GM19240 (cell line): ENCODE measurements around the gene PIGS.
"Not testable (repeated sequence)": the region's sequence is repeated elsewhere in the genome, so short reads cannot be mapped to it uniquely, and the experiment has no call there.

Experiments
- DNase-seq: peaks from one replicate; pipeline ENCODE4 v3.0.0; 2011; ENCODE audit warnings: low spot score; ENCODE audit not compliant: insufficient read length

PIGS gene

GRCh38 chr17:28579526-28579925 lies 8.2 kb upstream of the PIGS start:
- no peak for DNase-seq

DNA sequence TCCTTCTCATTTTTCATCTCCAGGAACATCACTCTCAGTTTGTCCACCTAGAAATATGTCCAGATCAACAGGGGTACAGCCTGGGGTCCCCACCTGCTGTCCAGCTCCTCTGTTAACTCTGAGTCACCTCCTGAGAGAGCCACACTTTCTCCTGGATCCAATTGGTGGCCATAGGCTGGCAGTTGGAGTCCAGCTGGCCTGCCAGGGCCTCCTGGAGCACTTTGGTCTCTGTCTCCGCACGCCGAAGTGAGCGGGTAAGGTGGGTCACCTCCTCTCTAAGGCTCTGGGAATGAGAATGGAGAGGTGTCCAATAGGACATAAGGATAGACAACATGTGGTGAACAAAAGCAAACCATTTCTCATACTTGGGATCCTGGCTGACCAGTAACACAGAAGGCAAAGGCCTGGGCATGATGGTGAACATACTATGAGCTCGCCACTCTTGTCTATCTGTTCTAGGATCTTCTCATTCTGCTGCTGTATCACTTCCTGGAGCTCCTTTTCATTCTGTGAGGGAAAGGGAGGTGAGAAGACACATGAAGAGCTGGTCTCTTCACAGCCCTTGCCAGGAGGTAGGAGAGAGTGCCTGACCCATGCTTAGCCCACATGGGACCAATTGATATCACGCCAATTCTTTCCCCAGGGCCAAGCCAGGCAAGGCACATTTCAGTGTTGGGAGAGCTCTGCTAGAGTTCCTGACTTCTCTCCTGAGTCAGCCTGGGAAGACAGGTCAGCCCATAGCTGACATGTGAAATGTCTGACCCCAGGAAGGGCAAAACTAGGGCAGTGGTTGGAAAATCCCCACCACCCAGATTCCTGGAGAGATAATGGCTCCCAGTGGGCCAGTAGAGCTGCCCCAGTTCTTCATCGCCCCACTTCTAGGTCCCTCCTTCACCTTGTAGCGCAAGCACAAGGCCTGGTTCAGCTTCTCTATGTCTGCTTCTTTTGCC lies 7.2 kb upstream of the PIGS start:
- DNase-seq, result no peak

DNA sequence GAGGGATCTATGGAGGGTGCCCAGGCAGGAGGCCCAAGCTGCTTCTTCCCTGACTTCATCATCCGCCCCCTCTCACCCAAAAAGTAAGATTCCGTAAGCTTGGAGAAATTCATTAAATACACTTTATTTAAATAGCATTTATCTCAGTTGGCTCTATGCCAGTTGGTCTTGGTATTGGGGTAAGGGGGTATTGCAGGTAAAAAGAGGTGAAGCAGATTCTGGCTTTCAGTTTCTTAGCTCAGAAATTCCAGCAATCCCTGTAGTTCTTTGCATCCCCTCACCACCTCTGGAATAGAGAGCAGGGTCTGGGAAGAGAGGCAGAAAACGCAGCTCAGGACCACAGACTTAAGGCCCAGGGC lies 6.1 kb upstream of the PIGS start:
- no peak for DNase-seq

GRCh38 chr17:28576758-28577465 lies 5.6 kb upstream of the PIGS start, which contains the start of gene ALDOC:
Gene ALDOC, minus strand, starts transcription at chr17:28576895. Its CDS starts 1,363 bp downstream, at chr17:28575532.
- DNase-seq, result peak; percentile 91

DNA sequence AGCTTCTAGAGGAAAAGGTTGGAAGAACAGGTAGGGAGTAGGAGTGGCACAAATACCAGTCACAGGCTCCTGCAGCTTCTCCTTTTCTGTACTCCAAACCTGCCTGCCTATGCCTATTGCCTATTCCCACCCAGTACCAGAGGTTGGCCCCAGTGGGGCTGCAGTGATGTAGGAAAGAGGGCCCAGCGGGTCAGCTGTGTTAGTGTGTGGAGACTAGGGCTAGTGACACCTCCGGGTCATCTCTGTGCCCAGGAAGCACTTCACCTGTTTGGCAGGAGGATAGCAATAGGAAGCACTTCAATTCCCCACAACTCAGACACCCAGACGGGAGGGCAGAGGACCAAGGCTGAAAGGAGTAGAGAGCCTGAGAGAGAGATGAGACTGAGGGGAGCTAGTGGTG lies 4.7 kb upstream of the PIGS start:
- not testable (repeated sequence) for DNase-seq

- no peak for DNase-seq
Measured at GRCh38 chr17:28575126-28575795, 3.9 kb upstream of the PIGS start.

DNA sequence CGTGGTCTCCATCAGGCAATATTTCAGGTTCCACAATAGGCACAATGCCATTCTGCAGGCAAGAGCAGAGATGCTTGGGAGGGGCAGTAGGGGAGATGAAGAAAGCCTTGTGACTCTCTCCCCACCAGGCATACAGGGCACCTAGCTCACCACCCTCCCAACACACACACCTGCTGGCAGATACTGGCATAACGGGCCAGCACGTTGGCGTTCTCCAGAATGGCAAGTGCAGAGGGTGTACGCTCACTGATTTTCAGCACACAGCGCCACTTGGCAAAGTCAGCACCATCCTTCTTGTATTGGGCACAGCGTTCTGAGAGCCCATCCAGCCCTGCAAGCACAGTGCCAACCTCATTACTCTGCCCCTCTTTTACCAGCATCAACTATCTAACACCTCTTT lies 3.2 kb upstream of the PIGS start:
- no peak for DNase-seq

- no peak for DNase-seq
Measured at GRCh38 chr17:28573966-28574480, 2.7 kb upstream of the PIGS start.

- DNase-seq, result no peak
Measured at GRCh38 chr17:28573521-28573920, 2.2 kb upstream of the PIGS start.

GRCh38 chr17:28573040-28573380 lies 1.7 kb upstream of the PIGS start:
- no peak for DNase-seq

DNA sequence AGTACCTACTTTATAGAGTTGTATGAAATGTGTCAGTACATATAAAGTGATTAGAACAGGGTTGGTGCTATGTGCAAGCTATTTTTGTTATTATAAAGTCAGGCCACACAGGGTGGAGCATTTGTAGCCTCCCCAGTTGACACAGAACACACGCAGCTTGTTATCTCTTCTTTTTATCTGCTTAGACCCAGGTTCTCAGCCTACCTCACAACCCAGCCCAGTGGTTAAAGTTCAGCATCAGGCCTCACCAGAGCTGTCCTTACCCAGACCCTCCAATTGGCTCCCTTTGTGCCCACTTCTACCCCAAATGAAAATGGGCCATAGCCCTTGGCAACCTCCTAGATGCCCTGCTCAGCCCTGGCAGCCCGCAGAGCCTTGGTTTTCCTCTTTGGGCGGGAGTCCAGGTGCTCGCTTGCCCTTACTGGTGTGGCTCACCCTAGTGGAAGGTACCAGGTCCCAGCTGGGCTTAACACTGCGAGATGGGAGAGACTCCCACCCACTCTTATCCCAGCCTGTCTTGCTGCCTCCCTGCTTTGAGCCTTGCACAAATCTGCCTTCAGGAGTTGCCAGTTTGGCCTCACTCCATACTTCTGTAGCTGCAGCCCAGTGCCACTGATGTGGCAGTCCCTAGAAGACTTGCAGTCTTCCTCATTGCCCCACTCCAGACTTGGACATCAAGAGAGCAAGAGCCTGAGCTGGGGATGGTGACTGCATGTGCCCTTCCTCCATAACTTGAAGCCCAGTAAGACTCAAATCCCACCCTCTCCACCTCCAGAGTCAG lies 1.1 kb upstream of the PIGS start:
- no peak for DNase-seq

GRCh38 chr17:28570716-28571360 lies 486 bp downstream of the PIGS start:
- no peak for DNase-seq

DNA sequence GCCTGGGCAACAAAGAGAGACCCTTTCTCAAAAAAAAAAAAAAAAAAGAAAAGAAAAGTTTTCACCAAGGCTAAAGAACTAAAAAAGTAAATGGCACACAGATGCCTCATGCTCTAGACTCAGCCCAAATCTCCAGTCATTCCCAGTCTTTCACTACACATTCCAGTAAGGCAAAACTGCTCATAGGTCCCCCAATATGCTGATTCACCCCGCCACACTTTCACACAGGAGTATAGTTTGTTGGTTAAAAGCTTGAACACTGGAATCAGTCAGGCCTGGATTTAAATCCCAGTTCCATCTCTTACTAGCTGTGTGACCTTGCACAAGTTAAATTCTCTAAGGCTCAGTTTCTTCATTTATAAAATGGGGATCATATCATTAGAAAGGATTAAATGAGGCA lies 1.9 kb downstream of the PIGS start:
- DNase-seq, result no peak

DNA sequence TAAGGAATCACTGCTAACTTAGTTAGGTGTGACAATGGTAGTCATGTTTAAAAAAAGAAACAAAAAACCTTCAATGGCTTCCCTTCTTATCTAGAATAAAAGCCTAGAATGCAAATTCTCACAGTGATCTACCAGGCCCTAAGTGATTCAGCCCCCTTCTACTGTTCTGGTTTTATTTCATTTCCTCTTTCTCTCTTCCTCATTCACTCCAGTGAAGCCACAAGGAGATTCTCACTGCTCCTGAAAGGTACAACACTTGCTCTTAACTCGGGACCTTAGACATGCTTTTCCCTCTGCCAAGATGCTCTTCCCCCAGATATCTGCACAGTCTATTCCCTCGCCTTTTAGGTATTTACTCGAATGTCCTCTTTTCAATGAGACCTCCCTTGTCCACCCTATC lies 3.7 kb downstream of the PIGS start:
- no peak for DNase-seq

DNA sequence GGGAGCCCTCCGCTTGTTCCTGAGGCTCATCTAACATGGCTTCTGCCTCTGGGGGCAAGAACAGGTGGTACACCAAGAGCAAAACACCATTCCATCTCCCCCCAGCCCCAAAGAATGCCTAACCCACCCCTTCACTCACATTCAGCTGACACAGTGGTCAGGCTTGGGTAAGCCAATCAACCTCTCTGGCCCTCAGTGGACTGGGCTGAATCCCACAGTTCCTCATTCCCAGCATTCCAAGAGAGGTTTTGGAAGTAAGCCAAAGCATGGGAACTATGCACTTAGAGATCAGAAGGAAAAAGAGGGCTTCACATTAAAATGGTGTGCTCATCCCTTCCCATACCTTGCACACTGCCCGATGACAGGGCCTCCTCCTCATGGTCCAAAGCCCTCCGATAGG lies 7.8 kb downstream of the PIGS start:
- no peak for DNase-seq

DNA sequence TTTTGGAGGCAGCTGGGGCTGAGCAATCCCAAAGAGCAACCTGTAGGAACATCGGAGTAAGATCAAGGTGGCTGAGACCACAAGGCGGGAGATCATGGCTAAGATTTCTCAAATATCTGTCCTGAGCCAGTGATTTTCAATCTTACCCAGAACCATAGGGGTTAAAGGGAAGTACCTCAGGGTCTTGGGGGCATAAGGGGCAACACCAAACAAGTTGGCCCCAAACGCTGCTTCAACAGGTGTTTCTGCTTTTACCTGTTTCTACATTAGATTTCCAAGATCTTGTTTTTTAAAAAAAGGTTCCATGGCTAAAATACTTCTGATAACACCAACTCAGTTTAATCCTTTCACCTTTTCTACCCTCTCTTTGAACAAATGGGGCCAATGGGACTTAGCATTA lies 16.3 kb downstream of the PIGS start:
- DNase-seq, result no peak

DNA sequence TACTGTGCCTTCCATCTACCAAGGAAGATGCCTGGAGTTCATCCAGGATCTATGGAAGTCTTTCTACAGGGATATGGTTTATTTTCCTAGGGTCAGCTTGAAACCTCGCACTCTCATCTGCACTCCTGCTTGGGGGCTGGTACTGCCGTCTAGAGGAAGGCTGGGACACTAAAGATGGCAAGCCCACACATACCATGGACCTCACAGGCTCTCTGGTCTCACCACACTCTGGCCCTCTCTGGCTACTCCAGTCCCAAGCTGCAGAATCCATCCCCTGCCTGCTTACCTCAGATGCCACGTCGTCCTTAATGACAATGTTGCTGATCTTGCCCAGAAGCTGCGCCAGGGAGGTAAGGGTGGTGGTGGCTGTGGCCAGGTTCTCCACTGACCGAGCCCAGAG lies 16.8 kb downstream of the PIGS start:
- DNase-seq, result no peak

DNA sequence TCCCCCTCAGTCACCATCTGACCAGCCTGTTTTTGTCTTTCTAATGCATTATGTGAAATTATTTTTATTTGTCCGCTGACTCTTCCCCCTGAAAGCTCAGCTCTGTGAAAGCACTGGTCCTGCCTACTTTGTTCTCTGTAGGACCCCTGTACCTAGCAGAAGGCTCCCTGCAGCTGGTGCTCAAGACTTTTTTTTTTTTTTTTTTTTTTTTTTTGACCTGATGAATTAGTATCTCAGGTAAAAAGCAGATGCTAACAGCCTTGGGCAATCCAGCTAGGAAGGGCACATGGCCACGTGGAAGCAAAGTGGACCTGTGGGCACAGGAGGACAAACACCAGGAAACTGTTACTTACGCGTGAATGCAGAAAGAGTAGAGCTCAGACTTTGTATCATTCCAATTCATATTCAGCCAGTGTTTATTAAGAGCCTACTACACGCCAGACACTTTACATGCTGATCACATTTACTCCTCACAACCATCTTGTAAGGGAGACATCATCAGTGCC lies 18.3 kb downstream of the PIGS start:
- no peak for DNase-seq

GRCh38 chr17:28552176-28552999 lies 18.9 kb downstream of the PIGS start, which contains the start of gene UNC119:
Gene UNC119, minus strand, starts transcription at chr17:28552624. Its CDS starts 67 bp downstream, at chr17:28552557.
- DNase-seq, result peak; percentile 81
